Testis (tissue), 3 donors: Measurements from ENCODE around the gene SLC23A2. TPM values are rescaled to one million over a fixed set of nuclear protein-coding genes. Genes with fewer than 3 reads are reported as not detected.

Experiments used
- DNase-seq: peaks from one replicate; pipeline ENCODE4 v3.0.0-alpha.2; 2019
- H3K27ac ChIP-seq, 2 donors: fragments of 200-600 bp; sonication (generic); one replicate each; pipeline ENCODE4 v1.5.1; 2019
- H3K27me3 ChIP-seq: fragments of 200-600 bp; sonication (generic); one replicate; pipeline ENCODE4 v1.5.1; 2019
- H3K36me3 ChIP-seq: fragments of 200-600 bp; sonication (generic); one replicate; pipeline ENCODE4 v1.5.1; 2017; ENCODE audit warnings: low read depth; ENCODE audit errors: missing control alignments
- H3K4me1 ChIP-seq: fragments of 200-600 bp; sonication (generic); one replicate; pipeline ENCODE4 v1.5.1; 2019
- H3K4me3 ChIP-seq, 2 donors: fragments of 200-600 bp; sonication (generic); one replicate each; pipeline ENCODE4 v1.5.1; 2017 to 2019
- H3K9me3 ChIP-seq: fragments of 200-600 bp; sonication (generic); one replicate; pipeline ENCODE4 v1.5.1; 2017
- POLR2A ChIP-seq: fragments of 450-650 bp; IDR thresholded peaks from one replicate; pipeline ENCODE4 v1.6.1; 2017; ENCODE audit warnings: antibody characterized with exemption, mild to moderate bottlenecking, moderate library complexity
- WGBS, 2 donors: methylation state at CpG; one replicate each; pipeline ENCODE4 v1.1.5; 2018; 5-methylcytosine and 5-hydroxymethylcytosine counted together
- intact Hi-C: fragments of 100-400 bp; cut with DNase I; formaldehyde crosslinking; loops from one replicate; pipeline ENCODE4 v1.15.1; 2023; ENCODE audit warnings: low total_unique reads
- polyA plus RNA-seq: library from polyadenylated mRNA; stranded (reverse); fragments of 350-450 nt; fragmentation: Illumina TruSeq; extraction: RNeasy Lipid Tissue Mini Kit (QIAGEN cat#74804); gene quantifications from one replicate; pipeline ENCODE4 v1.2.3, GENCODE V29; 2014; ENCODE audit warnings: low read depth, low replicate concordance; ENCODE audit not compliant: insufficient read depth
- total RNA-seq, 2 donors: library from RNA; depleted of rRNA; stranded (reverse); fragments of >200 nt; gene quantifications; one replicate each; pipeline ENCODE4 v1.2.3, GENCODE V29; 2016
- TF ChIP-seq, protein P1 (sequence below), 3 experiments: fragments of 450-650 bp in 2 of 3; fragments of 200-600 bp in 1 of 3; sonication (generic) in 1 of 3; IDR thresholded peaks; one replicate each; pipeline ENCODE4 v1.5.1; 2016 to 2019; ENCODE audit warnings: antibody characterized with exemption in 3 of 3, mild to moderate bottlenecking in 2 of 3, moderate library complexity in 1 of 3

SLC23A2 gene
- total and polyA plus RNA-seq, 3 donors from 2014 or later = 23.6 to 49.3 (median 40.7) TPM

DNA sequence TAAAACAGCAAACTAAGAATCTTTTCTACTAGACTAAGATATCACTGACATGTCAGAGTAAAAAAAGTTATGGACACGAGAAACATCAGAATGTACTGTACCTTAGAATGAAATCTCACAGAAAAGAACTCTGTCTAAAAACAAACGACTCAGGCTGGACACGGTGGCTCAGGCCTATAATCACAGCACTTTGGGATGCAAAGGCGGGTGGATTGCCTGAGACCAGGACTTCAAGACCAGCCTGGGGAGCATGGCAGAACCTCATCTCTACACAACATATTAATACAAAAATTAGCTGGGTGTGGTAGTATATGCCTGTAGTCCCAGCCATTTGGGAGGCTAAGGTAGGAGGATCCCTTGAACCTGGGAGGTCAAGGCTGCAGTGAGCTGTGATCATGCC, 157.0 kb downstream of the SLC23A2 start:
- WGBS, 2 donors = 46 to 56% methylated on average over 4 of the region's 4 CpGs
- Histone ChIP-seq H3K4me1 (peaks cover 3% of the 10 kb centered on the region), H3K27me3 (no peaks in the 10 kb centered on the region), H3K9me3 (no peaks in the 10 kb centered on the region), H3K36me3 (no peaks in the 10 kb centered on the region), H3K4me3 (no peak overlapping the region), H3K27ac (no peak overlapping the region)
- intact Hi-C loops = no loop called here
- TF ChIP-seq, protein P1, sequence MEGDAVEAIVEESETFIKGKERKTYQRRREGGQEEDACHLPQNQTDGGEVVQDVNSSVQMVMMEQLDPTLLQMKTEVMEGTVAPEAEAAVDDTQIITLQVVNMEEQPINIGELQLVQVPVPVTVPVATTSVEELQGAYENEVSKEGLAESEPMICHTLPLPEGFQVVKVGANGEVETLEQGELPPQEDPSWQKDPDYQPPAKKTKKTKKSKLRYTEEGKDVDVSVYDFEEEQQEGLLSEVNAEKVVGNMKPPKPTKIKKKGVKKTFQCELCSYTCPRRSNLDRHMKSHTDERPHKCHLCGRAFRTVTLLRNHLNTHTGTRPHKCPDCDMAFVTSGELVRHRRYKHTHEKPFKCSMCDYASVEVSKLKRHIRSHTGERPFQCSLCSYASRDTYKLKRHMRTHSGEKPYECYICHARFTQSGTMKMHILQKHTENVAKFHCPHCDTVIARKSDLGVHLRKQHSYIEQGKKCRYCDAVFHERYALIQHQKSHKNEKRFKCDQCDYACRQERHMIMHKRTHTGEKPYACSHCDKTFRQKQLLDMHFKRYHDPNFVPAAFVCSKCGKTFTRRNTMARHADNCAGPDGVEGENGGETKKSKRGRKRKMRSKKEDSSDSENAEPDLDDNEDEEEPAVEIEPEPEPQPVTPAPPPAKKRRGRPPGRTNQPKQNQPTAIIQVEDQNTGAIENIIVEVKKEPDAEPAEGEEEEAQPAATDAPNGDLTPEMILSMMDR (IDR thresholded peaks at IDR 0.05) = no peak
- TF ChIP-seq POLR2A = no peak
- DNase-seq = no peak

DNA sequence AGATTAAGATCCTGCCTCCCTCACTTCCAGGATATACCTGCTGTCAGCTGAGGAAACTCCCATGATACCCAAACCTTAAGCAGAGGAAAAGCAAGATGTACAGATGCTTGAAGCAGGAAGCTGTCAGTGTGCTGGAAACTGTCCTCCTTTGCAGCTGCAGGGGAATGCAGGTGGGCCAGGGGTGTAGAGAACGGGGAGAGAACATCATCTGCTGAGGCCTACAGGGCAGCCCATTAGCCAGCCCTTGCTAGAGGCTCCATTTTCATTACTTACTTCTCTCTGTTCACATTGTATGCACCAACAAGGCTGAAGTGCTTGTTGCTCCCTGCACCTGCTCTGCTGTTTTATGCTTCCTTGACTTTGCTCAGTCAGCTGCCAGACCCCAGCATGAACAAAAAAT, 160.5 kb downstream of the SLC23A2 start:
- DNase-seq = no peak
- H3K36me3 ChIP-seq = no peaks in the 10 kb centered on the region

GRCh38 chr20:4838526-4838925, 162.8 kb downstream of the SLC23A2 start:
- TF ChIP-seq, protein P1 (IDR thresholded peaks at IDR 0.05) = no peak
- TF ChIP-seq POLR2A = no peak
- Histone ChIP-seq H3K4me3 (no peak overlapping the region), H3K27ac (no peak overlapping the region), H3K36me3 (no peaks in the 10 kb centered on the region), H3K9me3 (no peaks in the 10 kb centered on the region), H3K27me3 (no peaks in the 10 kb centered on the region), H3K4me1 (peaks cover 28% of the 10 kb centered on the region)
- 75 to 84% methylated on average over 8 of the region's 8 CpGs for WGBS, 2 donors
- DNase-seq = no peak
- intact Hi-C loops = no loop called here

More for the DNA sequence above, 160.5 kb downstream of the SLC23A2 start:
- H3K4me3 ChIP-seq = no peak overlapping the region
- intact Hi-C loops = no loop called here
- TF ChIP-seq, protein P1 (IDR thresholded peaks at IDR 0.05) = no peak
- no peak for TF ChIP-seq POLR2A
- no peak overlapping the region for H3K27ac ChIP-seq
- H3K4me1 ChIP-seq = peaks cover 16% of the 10 kb centered on the region
- H3K27me3 ChIP-seq = no peaks in the 10 kb centered on the region
- 71 to 90% methylated on average over 1 of the region's 1 CpG for WGBS, 2 donors
- no peaks in the 10 kb centered on the region for H3K9me3 ChIP-seq

- 66 to 82% methylated on average over 2 of the region's 2 CpGs for WGBS, 2 donors
- intact Hi-C loops = no loop called here
- H3K4me1 ChIP-seq = peaks cover 28% of the 10 kb centered on the region
- H3K4me3 ChIP-seq = no peak overlapping the region
- no peak for DNase-seq
- H3K27ac ChIP-seq = no peak overlapping the region
- no peaks in the 10 kb centered on the region for H3K9me3 ChIP-seq
- H3K36me3 ChIP-seq = no peaks in the 10 kb centered on the region
- TF ChIP-seq, protein P1 (IDR thresholded peaks at IDR 0.05) = no peak
- no peak for TF ChIP-seq POLR2A
- no peaks in the 10 kb centered on the region for H3K27me3 ChIP-seq
Measured at GRCh38 chr20:4837760-4838159, 163.6 kb downstream of the SLC23A2 start.

GRCh38 chr20:4836935-4837334, 164.4 kb downstream of the SLC23A2 start:
- H3K4me3 ChIP-seq = no peak overlapping the region
- H3K36me3 ChIP-seq = no peaks in the 10 kb centered on the region
- intact Hi-C loops = no loop called here
- H3K4me1 ChIP-seq = peaks cover 28% of the 10 kb centered on the region
- H3K27me3 ChIP-seq = no peaks in the 10 kb centered on the region
- TF ChIP-seq POLR2A = no peak
- TF ChIP-seq, protein P1 (IDR thresholded peaks at IDR 0.05) = no peak
- no peaks in the 10 kb centered on the region for H3K9me3 ChIP-seq
- H3K27ac ChIP-seq = no peak overlapping the region
- DNase-seq = no peak
- 29 to 53% methylated on average over 4 of the region's 4 CpGs for whole genome bisulfite sequencing, 2 donors
